H1 (cell line): ENCODE results near the gene ERLIN1. TPM values are rescaled to one million over a fixed set of nuclear protein-coding genes. Genes with fewer than 3 reads are reported as not detected.

Experiments used
- CTCF ChIA-PET: fragments of 300-600 bp; sonication (Branson Sonifier 250); formaldehyde crosslinking; loops from one replicate; lab custom pipeline; 2021; ENCODE audit not compliant: partially characterized antibody; lab: Charles Lee
- POLR2A ChIA-PET: fragments of 300-600 bp; sonication (Branson Sonifier 250); formaldehyde crosslinking; loops from one replicate; lab custom pipeline; 2021; ENCODE audit warnings: inconsistent platforms; ENCODE audit not compliant: partially characterized antibody; lab: Charles Lee
- DNase-seq, 2 experiments: peaks; one replicate each; pipeline versions ENCODE4 v3.0.0 to v3.0.0-alpha.2; 2010 to 2022; ENCODE audit warnings: low spot score in 2 of 2, low read depth in 1 of 2, mixed read lengths in 1 of 2
- FAIRE-seq: peaks from 2 replicates; lab custom pipeline; 2011; peaks lifted over from hg19 to GRCh38; lab: Jason Lieb, UNC
- H2AFZ ChIP-seq: 2 replicates; pipeline ENCODE4 v1.8.1; 2012; ENCODE audit warnings: low read length, inconsistent platforms
- H2AK5ac ChIP-seq: 2 replicates; pipeline ENCODE4 v1.6.1; 2013; ENCODE audit warnings: low read depth, low read length
- H2BK120ac ChIP-seq: replicated peaks from 2 replicates; pipeline ENCODE3; 2013; ENCODE audit warnings: low read depth, low read length, inconsistent platforms
- H2BK12ac ChIP-seq: 2 replicates; pipeline ENCODE4 v1.6.1; 2013; ENCODE audit warnings: low read depth, low read length
- H2BK15ac ChIP-seq: 2 replicates; pipeline ENCODE4 v1.6.1; 2013; ENCODE audit warnings: low read length
- H2BK20ac ChIP-seq: 2 replicates; pipeline ENCODE4 v1.6.1; 2013; ENCODE audit warnings: low read length
- H2BK5ac ChIP-seq: 2 replicates; pipeline ENCODE4 v1.6.1; 2013; ENCODE audit warnings: low read depth, low read length
- H3K14ac ChIP-seq: 2 replicates; pipeline ENCODE4 v1.6.1; 2013; ENCODE audit warnings: inconsistent platforms; ENCODE audit not compliant: insufficient read length
- H3K18ac ChIP-seq: 2 replicates; pipeline ENCODE4 v1.6.1; 2013; ENCODE audit warnings: low read length; ENCODE audit errors: extremely low read depth
- H3K23ac ChIP-seq: 2 replicates; pipeline ENCODE4 v1.6.1; 2013; ENCODE audit warnings: inconsistent platforms; ENCODE audit not compliant: insufficient read length
- H3K23me2 ChIP-seq: 2 replicates; pipeline ENCODE4 v1.6.1; 2013; ENCODE audit warnings: low read depth, low read length
- H3K27ac ChIP-seq: 2 replicates; pipeline ENCODE4 v1.6.1; 2011; ENCODE audit warnings: low read depth, low read length, inconsistent platforms
- H3K27me3 ChIP-seq, 4 experiments: replicated peaks in 1 of 4; 1 replicate in 1 of 4; 2 replicates in 3 of 4; pipeline versions ENCODE4 v1.6.1 to v1.8.1; 2011 to 2013; ENCODE audit warnings: low read length in 3 of 4, mild to moderate bottlenecking in 3 of 4, inconsistent platforms in 2 of 4, mixed read lengths in 2 of 4, moderate library complexity in 1 of 4; ENCODE audit not compliant: control insufficient read depth in 3 of 4, insufficient read depth in 3 of 4; ENCODE audit errors: extremely low read depth in 1 of 4
- H3K36me3 ChIP-seq, 4 experiments: 2 replicates each; pipeline versions ENCODE4 v1.6.1 to v1.8.1; 2011 to 2013; ENCODE audit warnings: mild to moderate bottlenecking in 4 of 4, low read length in 3 of 4, moderate library complexity in 2 of 4, control low read depth in 1 of 4, inconsistent platforms in 1 of 4; ENCODE audit not compliant: insufficient read depth in 4 of 4, control insufficient read depth in 2 of 4
- H3K4ac ChIP-seq: replicated peaks from 2 replicates; pipeline ENCODE3; 2013; ENCODE audit warnings: low read length, low read depth, mixed read lengths, inconsistent platforms; ENCODE audit not compliant: insufficient read length
- H3K4me1 ChIP-seq, 4 experiments: replicated peaks in 1 of 4; 1 replicate in 1 of 4; 2 replicates in 3 of 4; pipeline versions ENCODE4 v1.6.1 to v1.8.1; 2011 to 2013; ENCODE audit warnings: low read length in 3 of 4, inconsistent platforms in 2 of 4, mixed read lengths in 1 of 4; ENCODE audit not compliant: insufficient read depth in 4 of 4, control insufficient read depth in 3 of 4
- H3K4me2 ChIP-seq, 2 experiments: 2 replicates each; pipeline versions ENCODE4 v1.6.1 to v1.8.1; 2011 to 2013; ENCODE audit warnings: low read depth in 2 of 2, low read length in 2 of 2, control low read depth in 1 of 2, inconsistent platforms in 1 of 2, mild to moderate bottlenecking in 1 of 2; ENCODE audit not compliant: insufficient read depth in 1 of 2
- H3K4me3 ChIP-seq, 4 experiments: fragments of 200-600, 300-600 bp in 1 of 4; sonication (generic), shearing (Covaris generic), sonication (Bioruptor Twin) in 1 of 4; 2 replicates each; pipeline versions ENCODE4 v1.5.1 to v1.8.1; 2011 to 2016; ENCODE audit warnings: low read length in 4 of 4, low read depth in 3 of 4, control low read depth in 2 of 4, inconsistent platforms in 2 of 4, mild to moderate bottlenecking in 2 of 4, mixed read lengths in 1 of 4, moderate library complexity in 1 of 4; ENCODE audit not compliant: insufficient read depth in 2 of 4; ENCODE audit errors: extremely low read depth in 1 of 4
- H3K56ac ChIP-seq: replicated peaks from 2 replicates; pipeline ENCODE3; 2013; ENCODE audit warnings: low read depth, mild to moderate bottlenecking, mixed read lengths, low read length, inconsistent platforms; ENCODE audit not compliant: insufficient read length
- H3K79me1 ChIP-seq: 2 replicates; pipeline ENCODE4 v1.6.1; 2013; ENCODE audit warnings: low read depth, low read length, control low read depth
- H3K79me2 ChIP-seq, 2 experiments: 2 replicates each; pipeline versions ENCODE4 v1.6.1 to v1.8.1; 2012 to 2013; ENCODE audit warnings: low read length in 2 of 2, mild to moderate bottlenecking in 2 of 2, inconsistent platforms in 1 of 2; ENCODE audit not compliant: insufficient read depth in 2 of 2, control insufficient read depth in 1 of 2
- H3K9ac ChIP-seq, 4 experiments: replicated peaks in 1 of 4; 1 replicate in 1 of 4; 2 replicates in 3 of 4; pipeline versions ENCODE4 v1.6.1 to v1.8.1; 2011 to 2013; ENCODE audit warnings: low read depth in 3 of 4, low read length in 3 of 4, control low read depth in 2 of 4, mild to moderate bottlenecking in 2 of 4, moderate library complexity in 2 of 4, inconsistent platforms in 1 of 4; ENCODE audit errors: extremely low read depth in 1 of 4
- H3K9me3 ChIP-seq, 2 experiments: 2 replicates each; pipeline versions ENCODE4 v1.6.1 to v1.8.1; 2012 to 2013; ENCODE audit warnings: mild to moderate bottlenecking in 2 of 2, moderate library complexity in 2 of 2, control low read depth in 1 of 2, inconsistent platforms in 1 of 2, low read depth in 1 of 2, low read length in 1 of 2, mixed read lengths in 1 of 2; ENCODE audit not compliant: insufficient read depth in 2 of 2
- H4K20me1 ChIP-seq, 2 experiments: replicated peaks in 1 of 2; 2 replicates each; pipeline versions ENCODE3 to v1.8.1; 2011 to 2013; ENCODE audit warnings: inconsistent platforms in 2 of 2, low read length in 2 of 2, mild to moderate bottlenecking in 1 of 2; ENCODE audit not compliant: insufficient read depth in 2 of 2, control insufficient read depth in 1 of 2
- H4K5ac ChIP-seq: 2 replicates; pipeline ENCODE4 v1.6.1; 2013; ENCODE audit warnings: low read length, low read depth, mixed read lengths, inconsistent platforms; ENCODE audit not compliant: insufficient read length
- H4K8ac ChIP-seq: 2 replicates; pipeline ENCODE4 v1.8.0; 2013; ENCODE audit warnings: mild to moderate bottlenecking, moderate library complexity, low read length, inconsistent platforms; ENCODE audit not compliant: insufficient read depth; ENCODE audit errors: extremely low read depth
- H4K91ac ChIP-seq: replicated peaks from 2 replicates; pipeline ENCODE3; 2013; ENCODE audit warnings: low read length, mixed read lengths, inconsistent platforms; ENCODE audit not compliant: insufficient read length
- BACH1 ChIP-seq: IDR thresholded peaks from 2 replicates; pipeline ENCODE4 v1.6.1; 2012; ENCODE audit warnings: low read length, improper control_type of control experiment
- CEBPB ChIP-seq: IDR thresholded peaks from 2 replicates; pipeline ENCODE4 v1.6.1; 2012; ENCODE audit warnings: low read depth, low read length
- CHD1 ChIP-seq: IDR thresholded peaks from 2 replicates; pipeline ENCODE4 v1.6.1; 2012; ENCODE audit warnings: low read depth, low read length, improper control_type of control experiment
- EP300 ChIP-seq, 2 experiments: IDR thresholded peaks; 1 replicate in 1 of 2; 2 replicates in 1 of 2; pipeline ENCODE4 v1.6.1; 2011 to 2012; ENCODE audit warnings: low read depth in 2 of 2, low read length in 2 of 2, mild to moderate bottlenecking in 2 of 2, borderline replicate concordance in 1 of 2, inconsistent platforms in 1 of 2, moderate library complexity in 1 of 2
- EZH2 ChIP-seq: fragments of 200-600 bp; sonication (generic); IDR thresholded peaks from 2 replicates; pipeline ENCODE4 v1.7.1; 2012; ENCODE audit warnings: low read depth, mild to moderate bottlenecking, moderate library complexity, low read length, inconsistent platforms; ENCODE audit not compliant: severe bottlenecking
- KDM1A ChIP-seq: fragments of 200-600, 300-600 bp; sonication (generic); IDR thresholded peaks from 2 replicates; pipeline ENCODE4 v1.7.1; 2016; ENCODE audit warnings: mild to moderate bottlenecking, low read length, borderline replicate concordance
- PHF8 ChIP-seq: fragments of 200-600 bp; sonication (generic); conservative IDR thresholded peaks from 2 replicates; pipeline ENCODE4 v1.7.1; 2012; ENCODE audit warnings: low read depth, mild to moderate bottlenecking, inconsistent platforms, low read length, moderate library complexity
- SIX5 ChIP-seq: IDR thresholded peaks from 2 replicates; pipeline ENCODE4 v1.6.1; 2011; ENCODE audit warnings: mild to moderate bottlenecking, low read depth, low read length
- SP1 ChIP-seq: IDR thresholded peaks from 2 replicates; pipeline ENCODE4 v1.6.1; 2011; ENCODE audit warnings: low read depth, low read length
- TBP ChIP-seq: IDR thresholded peaks from 2 replicates; pipeline ENCODE4 v1.6.1; 2011; ENCODE audit warnings: low read depth, low read length, improper control_type of control experiment
- WGBS, 2 experiments: shearing (Covaris generic) in 1 of 2; methylation state at CpG; one replicate each; pipeline versions ENCODE4 v1.1.6 to v1.1.7; 2013 to 2015; ENCODE audit warnings: low lambda C conversion rate in 2 of 2, mixed read lengths in 2 of 2, inconsistent platforms in 1 of 2, low coverage in 1 of 2, missing lambda C conversion rate in 1 of 2; ENCODE audit not compliant: insufficient replicate concordance in 2 of 2, insufficient coverage in 1 of 2, insufficient read length in 1 of 2; ENCODE audit errors: extremely low coverage in 1 of 2, missing lambda C conversion rate in 1 of 2; 5-methylcytosine and 5-hydroxymethylcytosine counted together
- polyA plus RNA-seq, 7 experiments: library from polyadenylated mRNA; depleted of rRNA in 3 of 7; stranded (reverse) in 5 of 7; unstranded in 2 of 7; fragments of >200 nt in 5 of 7; fragments of 200-250 nt in 2 of 7; gene quantifications; 1 replicate in 5 of 7; 2 replicates in 1 of 7; 4 replicates in 1 of 7; pipeline versions ENCODE4 v1.2.1 to v1.2.3, GENCODE V29; 2011 to 2013; ENCODE audit warnings: missing spikeins in 2 of 7, mixed read lengths in 2 of 7
- total RNA-seq: library from RNA; stranded (reverse); fragmentation: NEBNext Ultra II Directional; extraction: Animal tissue kit (Norgen Biotek cat#: 25700); gene quantifications from 2 replicates; pipeline ENCODE4 v1.2.1, GENCODE V29; 2021

ERLIN1 gene
- total and polyA plus RNA-seq, 2 of the 8 experiments (the other 6 are each of a cell fraction or from before 2014, with no cell fraction given): 16.5 to 32.0 TPM

DNA sequence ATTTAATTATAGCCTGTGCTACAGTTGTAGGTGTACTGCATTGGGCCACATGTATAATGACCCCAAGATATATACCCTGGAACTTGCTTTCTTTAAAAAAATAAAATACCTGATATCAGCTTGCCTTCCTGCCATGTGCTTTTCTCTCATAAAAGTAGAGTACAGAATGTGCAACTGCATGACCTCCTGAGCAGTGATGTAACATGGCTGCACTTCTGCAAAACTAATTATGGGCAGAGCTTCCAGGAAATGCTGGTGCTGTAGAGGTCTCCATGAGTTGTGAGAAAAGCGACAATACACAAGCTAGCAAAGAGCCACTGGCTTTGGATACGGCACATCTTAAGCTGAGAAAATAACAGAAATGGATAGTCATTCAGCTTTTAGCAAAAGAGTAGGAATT is 6.5 kb upstream of the ERLIN1 start:
- Histone ChIP-seq H3K79me2 (peaks cover 0 to 7% of the 10 kb centered on the region in 2 experiments; a peak in 1 of 4 replicates), H4K8ac (no peak overlapping the region), H3K4me1 (no peaks in the 10 kb centered on the region), H3K36me3 (peaks cover 4 to 45% (median 24%) of the 10 kb centered on the region in 4 experiments; a peak in 7 of 8 replicates), H3K18ac (no peak overlapping the region), H3K56ac (no peak overlapping the region), H3K4ac (no peak overlapping the region), H4K91ac (no peak overlapping the region), H3K23ac (no peak overlapping the region), H2BK120ac (no peak overlapping the region), H3K9ac (no peak overlapping the region), H4K5ac (no peak overlapping the region), H2BK15ac (no peak overlapping the region), H4K20me1 (peaks cover 0 to 1% of the 10 kb centered on the region in 2 experiments), H2AFZ (no peak overlapping the region), H3K14ac (no peak overlapping the region), H2AK5ac (no peak overlapping the region), H2BK5ac (no peak overlapping the region), H3K9me3 (no peaks in the 10 kb centered on the region), H3K27me3 (no peaks in the 10 kb centered on the region), H3K23me2 (no peaks in the 10 kb centered on the region), H3K4me2 (no peak overlapping the region), H3K27ac (no peak overlapping the region), H3K4me3 (no peak overlapping the region), H3K79me1 (no peaks in the 10 kb centered on the region), H2BK12ac (no peak overlapping the region), H2BK20ac (no peak overlapping the region)
- DNase-seq: no peak
- TF ChIP-seq KDM1A (no peak), TBP (no peak), CEBPB (no peak), BACH1 (no peak), PHF8 (no peak), SIX5 (no peak), EP300 (IDR thresholded peaks at IDR 0.05; ENCODE audit: borderline replicate concordance in 1 of 2, low read depth in 2 of 2, low read length in 2 of 2) (no peak), CHD1 (no peak), EZH2 (no peak), SP1 (no peak)
- WGBS, 2 experiments: 94% methylated on average over 2 of the region's 2 CpGs; no CpG with 5 or more reads in 1 of the 2 experiments
- POLR2A ChIA-PET: interaction anchor here (0.5 to 1.2 kb wide), 2 partner anchors 288 to 293 kb away, joined by 3 to 4 read pairs; no protein-coding TSS in a partner anchor
- no peak for FAIRE-seq
- CTCF ChIA-PET: interaction anchor here (0.6 to 1.5 kb wide), 4 partner anchors 13 to 347 kb away, joined by 3 to 5 read pairs (median 4); no protein-coding TSS in a partner anchor
